Measurements from ENCODE around the gene PBX3. TPM values are rescaled to one million over a fixed set of nuclear protein-coding genes. Genes with fewer than 3 reads are reported as not detected.
"Not testable (repeated sequence)": the region's sequence is repeated elsewhere in the genome, so short reads cannot be mapped to it uniquely, and the experiment has no call there.

PBX3 gene
- total RNA-seq, 2 donors from 2014 or later = 37.5 to 46.1 TPM

DNA sequence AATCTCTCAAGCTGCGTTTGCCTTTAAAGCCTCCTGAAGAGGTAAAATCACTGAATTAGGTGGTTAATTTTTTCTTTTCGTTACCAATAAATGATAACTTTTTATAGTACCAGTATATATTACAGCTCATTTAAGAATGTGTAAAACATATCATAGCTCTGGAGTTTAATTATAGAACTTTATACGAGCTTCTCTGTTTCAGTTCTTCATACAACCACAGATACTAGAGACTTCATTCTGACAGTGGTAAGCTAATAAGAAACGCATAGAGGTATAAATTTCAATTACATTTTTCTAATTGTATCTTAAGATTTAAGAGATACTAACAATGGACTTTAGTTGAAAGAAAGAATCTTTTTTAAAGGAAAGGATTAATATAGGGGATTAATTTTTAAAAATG is 73.9 kb downstream of the PBX3 start:
- Mint-ChIP-seq H3K27ac (no peak overlapping the region), H3K4me3 (no peak overlapping the region), H3K27me3 (ENCODE audit: insufficient read depth) (no peaks in the 10 kb centered on the region), H3K4me1 (peaks cover 15% of the 10 kb centered on the region), H3K36me3 (ENCODE audit: low read depth) (no peaks in the 10 kb centered on the region), H3K9me3 (no peaks in the 10 kb centered on the region)
- no peak overlapping the region for H3K4me3 ChIP-seq (ENCODE audit: low read length)
- H3K9me3 ChIP-seq (ENCODE audit: control insufficient read depth, low read length) = no peaks in the 10 kb centered on the region
- no peak overlapping the region for H3K9ac ChIP-seq (ENCODE audit: extremely low read depth, low read length, poor library complexity, severe bottlenecking)
- TF ChIP-seq, protein P1, sequence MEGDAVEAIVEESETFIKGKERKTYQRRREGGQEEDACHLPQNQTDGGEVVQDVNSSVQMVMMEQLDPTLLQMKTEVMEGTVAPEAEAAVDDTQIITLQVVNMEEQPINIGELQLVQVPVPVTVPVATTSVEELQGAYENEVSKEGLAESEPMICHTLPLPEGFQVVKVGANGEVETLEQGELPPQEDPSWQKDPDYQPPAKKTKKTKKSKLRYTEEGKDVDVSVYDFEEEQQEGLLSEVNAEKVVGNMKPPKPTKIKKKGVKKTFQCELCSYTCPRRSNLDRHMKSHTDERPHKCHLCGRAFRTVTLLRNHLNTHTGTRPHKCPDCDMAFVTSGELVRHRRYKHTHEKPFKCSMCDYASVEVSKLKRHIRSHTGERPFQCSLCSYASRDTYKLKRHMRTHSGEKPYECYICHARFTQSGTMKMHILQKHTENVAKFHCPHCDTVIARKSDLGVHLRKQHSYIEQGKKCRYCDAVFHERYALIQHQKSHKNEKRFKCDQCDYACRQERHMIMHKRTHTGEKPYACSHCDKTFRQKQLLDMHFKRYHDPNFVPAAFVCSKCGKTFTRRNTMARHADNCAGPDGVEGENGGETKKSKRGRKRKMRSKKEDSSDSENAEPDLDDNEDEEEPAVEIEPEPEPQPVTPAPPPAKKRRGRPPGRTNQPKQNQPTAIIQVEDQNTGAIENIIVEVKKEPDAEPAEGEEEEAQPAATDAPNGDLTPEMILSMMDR (conservative IDR thresholded peaks at IDR 0.05) = no peak
- H3K36me3 ChIP-seq (ENCODE audit: control insufficient read depth, insufficient read depth, low read length) = no peaks in the 10 kb centered on the region
- H3K4me1 ChIP-seq (ENCODE audit: control insufficient read depth, insufficient read depth, low read length) = peaks cover 7% of the 10 kb centered on the region
- H3K27me3 ChIP-seq (ENCODE audit: control insufficient read depth, insufficient read depth, low read length, poor library complexity, severe bottlenecking) = no peaks in the 10 kb centered on the region
- WGBS, 2 experiments (ENCODE audit: insufficient coverage in 1 of 2, insufficient read length in 1 of 2) = 97% methylated on average over 2 of the region's 4 CpGs; no CpG with 5 or more reads in 1 of the 2 experiments
- no peak overlapping the region for H3K27ac ChIP-seq (ENCODE audit: low read depth, low read length)
- no peak for DNase-seq

DNA sequence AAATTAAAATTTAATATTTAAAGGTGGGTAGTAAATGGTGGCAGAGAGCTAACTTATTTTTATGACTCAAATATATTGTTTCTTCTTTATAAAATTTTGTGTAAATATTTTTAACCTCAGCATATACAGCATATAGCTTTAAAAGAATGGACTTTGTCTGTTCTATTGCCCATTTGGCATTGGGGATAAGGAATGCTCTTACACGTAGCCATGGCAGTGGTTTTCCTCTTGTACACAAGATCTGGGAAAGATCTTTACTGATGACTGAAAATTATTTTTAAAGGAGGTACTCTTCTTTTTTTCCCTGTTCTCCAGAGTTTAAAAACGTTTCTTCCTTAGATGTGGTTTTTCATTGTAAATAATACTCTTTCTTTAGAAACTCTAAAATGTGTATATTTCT is 75.0 kb downstream of the PBX3 start:
- 100% methylated on average over 1 of the region's 2 CpGs for WGBS, 2 experiments (ENCODE audit: insufficient coverage in 1 of 2, insufficient read length in 1 of 2)
- Mint-ChIP-seq H3K27ac (no peak overlapping the region), H3K9me3 (no peaks in the 10 kb centered on the region), H3K27me3 (ENCODE audit: insufficient read depth) (no peaks in the 10 kb centered on the region), H3K36me3 (ENCODE audit: low read depth) (no peaks in the 10 kb centered on the region), H3K4me1 (peaks cover 15% of the 10 kb centered on the region), H3K4me3 (no peak overlapping the region)
- H3K4me3 ChIP-seq (ENCODE audit: low read length) = no peak overlapping the region
- no peak for DNase-seq
- no peaks in the 10 kb centered on the region for H3K27me3 ChIP-seq (ENCODE audit: control insufficient read depth, insufficient read depth, low read length, poor library complexity, severe bottlenecking)
- H3K9me3 ChIP-seq (ENCODE audit: control insufficient read depth, low read length) = no peaks in the 10 kb centered on the region
- H3K27ac ChIP-seq (ENCODE audit: low read depth, low read length) = no peak overlapping the region
- H3K9ac ChIP-seq (ENCODE audit: extremely low read depth, low read length, poor library complexity, severe bottlenecking) = no peak overlapping the region
- no peaks in the 10 kb centered on the region for H3K36me3 ChIP-seq (ENCODE audit: control insufficient read depth, insufficient read depth, low read length)
- H3K4me1 ChIP-seq (ENCODE audit: control insufficient read depth, insufficient read depth, low read length) = peaks cover 4% of the 10 kb centered on the region
- TF ChIP-seq, protein P1 (conservative IDR thresholded peaks at IDR 0.05) = no peak

DNA sequence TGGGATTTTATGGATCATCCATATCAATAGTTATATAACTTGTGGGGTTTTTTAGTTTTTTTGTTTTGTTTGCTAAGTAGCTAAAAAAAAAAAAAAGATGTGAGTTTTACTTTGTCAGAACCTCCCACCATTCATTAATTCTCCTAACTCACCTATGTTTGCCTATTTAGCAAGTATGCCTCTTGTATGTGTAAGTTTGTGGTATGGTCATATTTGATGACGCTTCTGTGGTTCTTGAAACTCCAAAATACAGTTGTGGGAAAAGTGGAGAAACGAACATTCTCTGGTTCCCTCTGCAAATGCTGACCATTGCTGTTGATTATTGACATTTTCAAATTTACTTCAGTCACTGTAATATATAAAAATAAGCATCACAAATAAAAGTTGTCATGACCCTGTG is 75.7 kb downstream of the PBX3 start:
- TF ChIP-seq, protein P1 (conservative IDR thresholded peaks at IDR 0.05) = no peak
- H3K9ac ChIP-seq (ENCODE audit: extremely low read depth, low read length, poor library complexity, severe bottlenecking) = no peak overlapping the region
- H3K36me3 ChIP-seq (ENCODE audit: control insufficient read depth, insufficient read depth, low read length) = no peaks in the 10 kb centered on the region
- no peaks in the 10 kb centered on the region for H3K27me3 ChIP-seq (ENCODE audit: control insufficient read depth, insufficient read depth, low read length, poor library complexity, severe bottlenecking)
- H3K9me3 ChIP-seq (ENCODE audit: control insufficient read depth, low read length) = no peaks in the 10 kb centered on the region
- H3K4me1 Mint-ChIP-seq = peaks cover 15% of the 10 kb centered on the region
- no peak overlapping the region for H3K4me3 Mint-ChIP-seq
- no peak overlapping the region for H3K4me3 ChIP-seq (ENCODE audit: low read length)
- no peaks in the 10 kb centered on the region for H3K36me3 Mint-ChIP-seq (ENCODE audit: low read depth)
- H3K27ac Mint-ChIP-seq = no peak overlapping the region
- 96 to 100% methylated on average over 1 to 2 of the region's 2 CpGs for WGBS, 2 experiments (ENCODE audit: insufficient coverage in 1 of 2, insufficient read length in 1 of 2)
- H3K27me3 Mint-ChIP-seq (ENCODE audit: insufficient read depth) = no peaks in the 10 kb centered on the region
- no peaks in the 10 kb centered on the region for H3K9me3 Mint-ChIP-seq
- peaks cover 4% of the 10 kb centered on the region for H3K4me1 ChIP-seq (ENCODE audit: control insufficient read depth, insufficient read depth, low read length)
- no peak overlapping the region for H3K27ac ChIP-seq (ENCODE audit: low read depth, low read length)
- DNase-seq = no peak

DNA sequence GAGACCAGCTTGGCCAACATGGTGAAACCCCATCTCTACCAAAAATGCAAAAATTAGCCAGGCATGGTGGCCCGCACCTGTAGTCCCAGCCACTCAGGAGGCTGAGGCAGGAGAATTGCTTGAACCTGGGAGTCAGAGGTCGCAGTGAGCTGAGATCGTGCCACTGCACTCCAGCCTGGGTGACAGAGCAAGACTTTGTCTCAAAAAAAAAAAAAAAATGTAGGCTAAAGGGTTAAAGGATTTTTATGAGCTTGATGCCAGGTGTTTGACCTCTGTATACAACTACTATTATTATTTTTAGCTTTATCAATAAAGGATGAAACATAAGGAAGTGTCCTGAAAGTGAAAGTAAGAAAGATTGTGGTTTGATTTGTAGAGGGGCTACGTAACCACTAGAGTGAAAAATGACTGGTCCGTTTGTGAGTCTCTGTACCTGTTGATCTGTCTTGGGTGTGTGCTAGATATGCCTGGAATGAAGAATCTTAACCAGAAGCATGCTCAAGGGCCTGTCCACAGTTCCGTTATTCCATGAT is 76.8 kb downstream of the PBX3 start:
- not testable (repeated sequence) for H3K27me3 ChIP-seq (ENCODE audit: control insufficient read depth, insufficient read depth, low read length, poor library complexity, severe bottlenecking); H3K4me3 ChIP-seq (ENCODE audit: low read length); H3K27me3 Mint-ChIP-seq (ENCODE audit: insufficient read depth); H3K27ac Mint-ChIP-seq; H3K4me1 ChIP-seq (ENCODE audit: control insufficient read depth, insufficient read depth, low read length); H3K9ac ChIP-seq (ENCODE audit: extremely low read depth, low read length, poor library complexity, severe bottlenecking); H3K4me3 Mint-ChIP-seq; H3K36me3 ChIP-seq (ENCODE audit: control insufficient read depth, insufficient read depth, low read length); H3K27ac ChIP-seq (ENCODE audit: low read depth, low read length); H3K9me3 ChIP-seq (ENCODE audit: control insufficient read depth, low read length); DNase-seq; H3K36me3 Mint-ChIP-seq (ENCODE audit: low read depth); H3K9me3 Mint-ChIP-seq
- WGBS, 2 experiments (ENCODE audit: insufficient coverage in 1 of 2, insufficient read length in 1 of 2) = 95 to 100% methylated on average over 2 to 6 of the region's 6 CpGs
- H3K4me1 Mint-ChIP-seq = peaks cover 15% of the 10 kb centered on the region
